IMR-90 (cell line): Measurements from ENCODE around the gene HDAC8. TPM values are rescaled to one million over a fixed set of nuclear protein-coding genes. Genes with fewer than 3 reads are reported as not detected.
"Not testable (repeated sequence)": the region's sequence is repeated elsewhere in the genome, so short reads cannot be mapped to it uniquely, and the experiment has no call there.

Source experiments
- ATAC-seq: fragments of 200-7000 bp; cut with Tn5 transposase; 2 replicates; pipeline ENCODE4 v1.9.1; 2020; ENCODE audit warnings: low read depth, mild to moderate bottlenecking, moderate library complexity
- BruUV-seq: library from RNA; stranded (reverse); fragments of 400-500 nt; replicated peaks from 2 replicates; lab custom pipeline; 2021; lab: Mats Ljungman, UMichigan
- CTCF ChIA-PET: fragments of 300-600 bp; formaldehyde crosslinking; extraction: SDS; loops from one replicate; lab custom pipeline; 2021; ENCODE audit warnings: antibody characterized with exemption; lab: Yijun Ruan, JAX
- POLR2A ChIA-PET: fragments of 300-600 bp; sonication (Branson Sonifier 250); formaldehyde crosslinking; loops from one replicate; lab custom pipeline; 2022; ENCODE audit warnings: antibody characterized with exemption; ENCODE audit not compliant: unreplicated experiment; lab: Charles Lee
- DNase-seq: peaks from one replicate; pipeline ENCODE4 v3.0.0; 2013
- H2AFZ ChIP-seq: replicated peaks from 2 replicates; pipeline ENCODE3; 2013; ENCODE audit warnings: low read length, mild to moderate bottlenecking; ENCODE audit not compliant: poor library complexity
- H2AK5ac ChIP-seq: 2 replicates; pipeline ENCODE4 v1.6.1; 2013; ENCODE audit warnings: low read depth, low read length, inconsistent platforms
- H2AK9ac ChIP-seq: replicated peaks from 2 replicates; pipeline ENCODE3; 2013; ENCODE audit warnings: mild to moderate bottlenecking, low read depth, low read length, moderate library complexity; ENCODE audit not compliant: poor library complexity
- H2BK120ac ChIP-seq: 2 replicates; pipeline ENCODE4 v1.6.1; 2013; ENCODE audit warnings: low read depth, low read length, inconsistent platforms
- H2BK15ac ChIP-seq: 3 replicates; pipeline ENCODE4 v1.6.1; 2013; ENCODE audit warnings: low read depth, low read length, inconsistent platforms
- H2BK20ac ChIP-seq: 2 replicates; pipeline ENCODE4 v1.6.1; 2013; ENCODE audit warnings: low read depth, mild to moderate bottlenecking, inconsistent platforms, low read length, moderate library complexity
- H2BK5ac ChIP-seq: 2 replicates; pipeline ENCODE4 v1.6.1; 2013; ENCODE audit warnings: mild to moderate bottlenecking, low read depth, low read length, inconsistent platforms; ENCODE audit not compliant: poor library complexity, severe bottlenecking
- H3K14ac ChIP-seq: replicated peaks from 2 replicates; pipeline ENCODE4 v1.6.1; 2013; ENCODE audit warnings: low read depth, low read length, inconsistent platforms
- H3K18ac ChIP-seq: 2 replicates; pipeline ENCODE4 v1.6.1; 2013; ENCODE audit warnings: low read depth, low read length, control low read depth
- H3K23ac ChIP-seq: 2 replicates; pipeline ENCODE4 v1.6.1; 2013; ENCODE audit warnings: low read depth, low read length, inconsistent platforms
- H3K27ac ChIP-seq: 2 replicates; pipeline ENCODE4 v1.5.1; 2013; ENCODE audit warnings: mild to moderate bottlenecking, control low read depth, low read length; ENCODE audit not compliant: insufficient read depth
- H3K27me3 ChIP-seq: 2 replicates; pipeline ENCODE4 v1.6.1; 2013; ENCODE audit warnings: low read length; ENCODE audit not compliant: control insufficient read depth, insufficient read depth
- H3K36me3 ChIP-seq: 2 replicates; pipeline ENCODE4 v1.6.1; 2013; ENCODE audit warnings: low read length, mixed read lengths; ENCODE audit not compliant: control insufficient read depth, insufficient read depth
- H3K4ac ChIP-seq: 2 replicates; pipeline ENCODE4 v1.6.1; 2013; ENCODE audit warnings: low read depth, low read length, inconsistent platforms
- H3K4me1 ChIP-seq: 2 replicates; pipeline ENCODE4 v1.6.1; 2013; ENCODE audit warnings: low read length, mixed read lengths; ENCODE audit not compliant: control insufficient read depth, insufficient read depth
- H3K4me2 ChIP-seq: 2 replicates; pipeline ENCODE4 v1.6.1; 2013; ENCODE audit warnings: low read depth, mild to moderate bottlenecking, control low read depth, low read length, moderate library complexity
- H3K4me3 ChIP-seq: 2 replicates; pipeline ENCODE4 v1.5.1; 2013; ENCODE audit warnings: low read depth, mild to moderate bottlenecking, control low read depth, low read length, moderate library complexity; ENCODE audit not compliant: insufficient read depth
- H3K56ac ChIP-seq: 2 replicates; pipeline ENCODE4 v1.6.1; 2013; ENCODE audit warnings: low read length, inconsistent platforms; ENCODE audit not compliant: insufficient read depth; ENCODE audit errors: extremely low read depth
- H3K79me1 ChIP-seq, 2 experiments: 2 replicates each; pipeline ENCODE4 v1.6.1; 2013; ENCODE audit warnings: low read length in 2 of 2, inconsistent platforms in 1 of 2, low read depth in 1 of 2
- H3K9ac ChIP-seq: 2 replicates; pipeline ENCODE4 v1.6.1; 2013; ENCODE audit warnings: low read depth, low read length, control low read depth
- H3K9me1 ChIP-seq: 2 replicates; pipeline ENCODE4 v1.6.1; 2013; ENCODE audit warnings: low read length, inconsistent platforms; ENCODE audit not compliant: insufficient read depth
- H3K9me3 ChIP-seq: 2 replicates; pipeline ENCODE4 v1.6.1; 2013; ENCODE audit warnings: low read length; ENCODE audit not compliant: control insufficient read depth, insufficient read depth
- H4K20me1 ChIP-seq: 2 replicates; pipeline ENCODE4 v1.6.1; 2013; ENCODE audit warnings: low read length, inconsistent platforms; ENCODE audit not compliant: insufficient read depth
- H4K5ac ChIP-seq: 2 replicates; pipeline ENCODE4 v1.6.1; 2013; ENCODE audit warnings: mild to moderate bottlenecking, low read depth, low read length, control low read depth
- H4K8ac ChIP-seq, 2 experiments: 2 replicates each; pipeline ENCODE4 v1.6.1; 2013; ENCODE audit warnings: low read depth in 2 of 2, low read length in 2 of 2, control low read depth in 1 of 2, inconsistent platforms in 1 of 2
- H4K91ac ChIP-seq: 2 replicates; pipeline ENCODE4 v1.6.1; 2013; ENCODE audit warnings: low read depth, low read length, inconsistent platforms; ENCODE audit not compliant: insufficient read depth
- WGBS, 2 experiments: methylation state at CpG; one replicate each; pipeline versions ENCODE4 v1.1.5 to v1.1.7; 2013; ENCODE audit warnings: missing lambda C conversion rate in 2 of 2; ENCODE audit not compliant: insufficient read length in 1 of 2; ENCODE audit errors: extremely low coverage in 2 of 2; 5-methylcytosine and 5-hydroxymethylcytosine counted together
- dilution Hi-C: fragments of 300-500 bp; cut with HindIII; formaldehyde crosslinking; loops from one replicate; pipeline ENCODE4 v1.14.3; 2018; ENCODE audit warnings: low sequenced_read_pairs; ENCODE audit not compliant: unreplicated experiment
- in situ Hi-C: fragments of 300-500 bp; cut with MboI; formaldehyde crosslinking; loops from 3 replicates; pipeline ENCODE4 v1.14.3; 2019; ENCODE audit warnings: low sequenced_read_pairs, inconsistent platforms, mixed read lengths
- intact Hi-C: fragments of 100-400 bp; cut with micrococcal nuclease; formaldehyde crosslinking; loops from 2 replicates; pipeline ENCODE4 v1.10.0; 2022
- polyA plus RNA-seq, 3 experiments: library from polyadenylated mRNA; depleted of rRNA; stranded (reverse); fragments of >200 nt; gene quantifications; 2 replicates each; pipeline ENCODE4 v1.2.3, GENCODE V29; 2012; ENCODE audit warnings: low replicate concordance in 1 of 3
- total RNA-seq: library from RNA; depleted of rRNA; stranded (reverse); fragments of >200 nt; gene quantifications from 2 replicates; pipeline ENCODE4 v1.2.3, GENCODE V29; 2012

Gene HDAC8
- total and polyA plus RNA-seq, 2 of the 4 experiments (the other 2 are of a cell fraction) = 16.1 to 28.5 TPM

GRCh38 chrX:72440764-72441163 is 131.9 kb downstream of the HDAC8 start:
- BruUV-seq, H3K27ac ChIP-seq, H2BK5ac ChIP-seq, H3K79me1 ChIP-seq, H2BK15ac ChIP-seq, H3K4me3 ChIP-seq, H3K9me1 ChIP-seq, H4K8ac ChIP-seq, H2AK9ac ChIP-seq, dilution Hi-C loops, H3K9me3 ChIP-seq, in situ Hi-C loops, POLR2A ChIA-PET, intact Hi-C loops, DNase-seq, H4K91ac ChIP-seq, H2BK20ac ChIP-seq, H4K20me1 ChIP-seq, H3K4ac ChIP-seq, H3K9ac ChIP-seq, H3K27me3 ChIP-seq, H2BK120ac ChIP-seq, H3K4me2 ChIP-seq, H3K14ac ChIP-seq, ATAC-seq, H3K18ac ChIP-seq, H2AK5ac ChIP-seq, H4K5ac ChIP-seq, H3K56ac ChIP-seq, H3K4me1 ChIP-seq, H2AFZ ChIP-seq, H3K23ac ChIP-seq, H3K36me3 ChIP-seq: not testable (repeated sequence)
- CTCF ChIA-PET = interaction anchor here (0.6 kb wide), 1 partner anchor 423 kb away, joined by 3 read pairs; no protein-coding TSS in a partner anchor
- WGBS, 2 experiments = no CpG with 5 or more reads among the region's 16 CpGs
